Fibroblast of skin of right biceps (primary cell): ENCODE data around the gene MC1R.
"Not testable (repeated sequence)": the region's sequence is repeated elsewhere in the genome, so short reads cannot be mapped to it uniquely, and the experiment has no call there.

Experiments used
- DNase-seq: peaks from one replicate; pipeline ENCODE4 v3.0.0-alpha.2; 2013

Gene MC1R

DNA sequence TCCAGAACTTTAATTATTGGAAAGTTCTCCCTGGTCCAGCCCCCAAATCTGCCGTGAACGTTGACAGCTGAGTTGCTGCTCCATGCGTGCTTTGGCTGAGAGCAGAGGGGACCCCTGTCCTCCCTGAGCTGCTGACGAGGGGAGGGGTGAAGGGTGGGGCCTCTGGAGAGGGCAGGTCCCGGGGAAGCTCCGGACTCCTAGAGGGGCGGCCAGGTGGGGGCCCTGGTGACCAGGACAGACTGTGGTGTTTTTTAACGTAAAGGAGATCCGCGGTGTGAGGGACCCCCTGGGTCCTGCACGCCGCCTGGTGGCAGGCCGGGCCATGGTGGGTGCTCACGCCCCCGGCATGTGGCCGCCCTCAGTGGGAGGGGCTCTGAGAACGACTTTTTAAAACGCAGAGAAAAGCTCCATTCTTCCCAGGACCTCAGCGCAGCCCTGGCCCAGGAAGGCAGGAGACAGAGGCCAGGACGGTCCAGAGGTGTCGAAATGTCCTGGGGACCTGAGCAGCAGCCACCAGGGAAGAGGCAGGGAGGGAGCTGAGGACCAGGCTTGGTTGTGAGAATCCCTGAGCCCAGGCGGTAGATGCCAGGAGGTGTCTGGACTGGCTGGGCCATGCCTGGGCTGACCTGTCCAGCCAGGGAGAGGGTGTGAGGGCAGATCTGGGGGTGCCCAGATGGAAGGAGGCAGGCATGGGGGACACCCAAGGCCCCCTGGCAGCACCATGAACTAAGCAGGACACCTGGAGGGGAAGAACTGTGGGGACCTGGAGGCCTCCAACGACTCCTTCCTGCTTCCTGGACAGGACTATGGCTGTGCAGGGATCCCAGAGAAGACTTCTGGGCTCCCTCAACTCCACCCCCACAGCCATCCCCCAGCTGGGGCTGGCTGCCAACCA lies at the start of gene MC1R:
MC1R (plus strand) TSS at position 410 of the 895 bp plus-strand sequence; CDS start at position 807, 397 bp downstream.
- peak; percentile 63 for DNase-seq

DNA sequence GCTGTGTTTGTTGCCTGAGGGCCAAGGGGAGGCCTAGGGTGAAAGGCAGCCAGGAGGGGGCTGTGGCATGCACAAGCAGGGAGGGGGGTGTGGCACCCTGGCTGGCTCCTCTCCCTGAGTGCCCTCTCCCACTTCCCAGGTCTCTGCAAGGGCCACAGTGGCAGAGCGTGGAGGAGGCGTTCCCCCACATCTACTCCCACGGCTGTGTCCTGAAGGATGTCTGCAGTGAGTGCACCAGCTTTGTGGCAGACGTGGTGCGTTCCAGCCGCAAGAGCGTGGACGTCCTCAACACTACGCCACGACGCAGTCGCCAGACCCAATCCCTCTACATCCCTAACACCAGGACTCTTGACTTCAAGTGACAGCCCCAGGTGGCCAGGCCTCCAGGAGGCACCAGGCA lies 48.8 kb upstream of the MC1R start:
- no peak for DNase-seq

DNA sequence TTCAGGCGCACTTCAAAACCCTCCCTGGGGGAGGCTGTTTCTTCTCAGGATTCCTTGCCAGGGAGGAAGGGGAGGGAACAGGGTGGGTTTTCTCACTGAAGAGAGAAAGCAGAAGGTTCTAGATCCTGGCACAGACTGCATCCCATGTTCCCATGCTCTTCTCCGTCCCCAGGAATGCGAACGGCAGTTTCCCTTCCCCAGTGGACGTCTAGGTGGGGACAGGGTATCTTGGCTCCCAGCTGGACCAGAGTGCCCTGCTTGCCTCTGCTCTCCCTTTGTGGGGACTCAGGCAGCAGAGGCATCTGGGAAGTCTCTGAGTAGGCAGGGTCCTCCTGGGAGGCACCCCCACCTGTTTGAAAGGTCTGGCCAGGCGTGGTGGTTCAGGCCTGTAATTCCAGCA lies 48.2 kb upstream of the MC1R start:
- no peak for DNase-seq

DNA sequence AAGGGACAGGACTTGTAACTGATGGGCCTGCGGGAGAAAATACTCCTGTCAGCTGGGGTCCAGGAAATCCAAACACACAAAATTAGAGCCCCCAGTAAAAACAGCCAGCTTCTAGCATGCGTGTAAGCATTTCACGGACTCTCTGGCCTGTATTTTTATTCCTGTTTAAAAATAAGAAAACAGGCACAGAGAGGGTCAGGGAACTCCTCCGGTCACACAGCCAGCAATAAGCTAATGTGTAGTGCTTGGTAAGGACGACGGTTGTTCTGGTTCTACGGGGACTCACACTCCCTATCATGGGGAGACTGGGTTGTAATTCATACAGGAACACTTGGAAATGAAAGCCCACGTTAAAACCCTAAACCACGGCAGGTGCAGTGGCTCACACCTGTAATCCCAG lies 46.8 kb upstream of the MC1R start:
- DNase-seq = no peak

DNA sequence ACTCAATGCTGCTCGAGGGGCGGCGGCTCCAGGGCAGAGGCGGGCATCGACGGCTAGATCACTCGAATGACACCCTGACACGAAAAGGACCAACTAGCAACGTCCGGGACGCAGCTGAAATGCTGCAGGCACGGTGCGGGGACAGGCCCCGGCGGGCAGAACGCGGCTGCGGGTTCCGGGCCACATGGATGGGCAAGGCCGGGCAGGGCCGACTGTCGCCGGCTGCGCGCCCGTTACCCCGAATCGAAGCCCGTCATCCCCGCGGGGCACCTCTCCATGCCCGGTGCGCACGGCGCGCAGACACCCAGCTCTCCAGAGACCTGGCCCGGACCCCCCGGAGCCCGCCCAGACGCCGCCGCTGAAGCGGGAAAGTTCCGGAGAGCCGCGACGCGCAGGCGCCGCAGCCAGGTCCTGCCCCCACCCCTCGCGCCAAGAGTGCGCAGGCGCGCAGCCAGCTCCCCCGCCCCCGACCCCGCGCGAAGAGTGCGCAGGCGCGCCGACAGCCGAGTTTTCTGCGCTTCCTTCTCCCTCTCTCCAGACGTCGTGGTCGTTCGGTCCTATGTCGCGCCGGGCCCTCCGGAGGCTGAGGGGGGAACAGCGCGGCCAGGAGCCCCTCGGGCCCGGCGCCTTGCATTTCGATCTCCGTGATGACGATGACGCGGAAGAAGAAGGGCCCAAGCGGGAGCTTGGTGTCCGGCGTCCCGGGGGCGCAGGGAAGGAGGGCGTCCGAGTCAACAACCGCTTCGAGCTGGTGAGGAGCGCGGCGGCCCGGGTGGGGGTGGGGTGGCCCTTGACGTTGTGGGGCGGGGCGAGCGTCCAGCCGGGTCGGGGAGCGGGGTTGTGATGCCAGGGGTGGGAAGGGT lies 45.3 kb upstream of the MC1R start, which contains the start of gene TCF25:
TCF25 (plus strand) TSS at position 484 of the 863 bp plus-strand sequence; CDS start at position 560, 76 bp downstream.
- DNase-seq = peak; percentile 88

DNA sequence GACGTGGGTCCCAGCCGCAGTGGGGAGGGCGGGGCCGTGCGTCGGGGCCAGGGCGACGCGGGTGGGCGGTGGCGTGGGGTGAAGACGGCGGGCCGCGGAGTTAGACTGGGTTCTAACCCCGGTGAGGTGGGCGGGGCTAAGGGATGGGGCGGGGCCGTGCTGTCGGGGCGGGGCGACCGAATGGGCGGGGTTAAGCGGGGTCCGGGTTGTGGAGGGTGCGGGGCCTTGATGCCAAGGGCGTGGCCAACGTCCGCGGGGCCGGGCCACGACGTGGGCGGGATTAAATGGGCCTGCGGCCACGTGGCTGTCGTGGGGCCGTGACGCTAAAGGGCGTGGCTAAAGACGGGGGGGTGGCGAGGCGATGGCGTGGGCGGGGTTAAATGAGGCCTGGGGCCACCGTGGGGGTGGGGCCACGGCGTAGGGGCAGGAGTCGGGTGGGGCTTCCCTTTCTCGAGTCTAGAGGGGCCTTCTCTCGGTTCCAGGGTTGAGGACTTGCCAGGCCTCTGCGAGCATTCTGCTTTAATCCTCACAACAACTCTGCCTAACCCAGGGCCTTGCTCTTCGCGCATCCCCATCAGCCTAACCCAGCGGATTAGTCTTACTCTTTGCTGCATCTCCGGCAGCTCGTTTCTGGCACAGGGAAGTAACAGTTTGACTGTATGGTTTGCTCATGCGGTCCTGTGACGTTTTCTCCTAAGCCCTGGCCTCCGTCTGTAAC lies 44.5 kb upstream of the MC1R start:
- peak; percentile 95 for DNase-seq

DNA sequence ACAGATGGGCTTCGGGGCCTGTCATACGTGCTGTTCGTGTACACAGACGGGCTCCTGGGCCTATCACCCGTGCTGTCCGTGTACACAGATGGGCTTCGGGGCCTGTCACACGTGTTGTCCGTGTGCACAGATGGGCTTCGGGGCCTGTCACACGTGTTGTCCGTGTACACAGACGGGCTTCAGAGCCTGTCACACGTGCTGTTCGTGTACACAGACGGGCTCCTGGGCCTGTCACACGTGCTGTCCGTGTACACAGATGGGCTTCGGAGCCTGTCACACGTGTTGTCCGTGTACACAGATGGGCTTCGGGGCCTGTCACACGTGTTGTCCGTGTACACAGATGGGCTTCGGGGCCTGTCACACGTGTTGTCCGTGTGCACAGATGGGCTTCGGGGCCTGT lies 39.5 kb upstream of the MC1R start:
- DNase-seq = not testable (repeated sequence)

DNA sequence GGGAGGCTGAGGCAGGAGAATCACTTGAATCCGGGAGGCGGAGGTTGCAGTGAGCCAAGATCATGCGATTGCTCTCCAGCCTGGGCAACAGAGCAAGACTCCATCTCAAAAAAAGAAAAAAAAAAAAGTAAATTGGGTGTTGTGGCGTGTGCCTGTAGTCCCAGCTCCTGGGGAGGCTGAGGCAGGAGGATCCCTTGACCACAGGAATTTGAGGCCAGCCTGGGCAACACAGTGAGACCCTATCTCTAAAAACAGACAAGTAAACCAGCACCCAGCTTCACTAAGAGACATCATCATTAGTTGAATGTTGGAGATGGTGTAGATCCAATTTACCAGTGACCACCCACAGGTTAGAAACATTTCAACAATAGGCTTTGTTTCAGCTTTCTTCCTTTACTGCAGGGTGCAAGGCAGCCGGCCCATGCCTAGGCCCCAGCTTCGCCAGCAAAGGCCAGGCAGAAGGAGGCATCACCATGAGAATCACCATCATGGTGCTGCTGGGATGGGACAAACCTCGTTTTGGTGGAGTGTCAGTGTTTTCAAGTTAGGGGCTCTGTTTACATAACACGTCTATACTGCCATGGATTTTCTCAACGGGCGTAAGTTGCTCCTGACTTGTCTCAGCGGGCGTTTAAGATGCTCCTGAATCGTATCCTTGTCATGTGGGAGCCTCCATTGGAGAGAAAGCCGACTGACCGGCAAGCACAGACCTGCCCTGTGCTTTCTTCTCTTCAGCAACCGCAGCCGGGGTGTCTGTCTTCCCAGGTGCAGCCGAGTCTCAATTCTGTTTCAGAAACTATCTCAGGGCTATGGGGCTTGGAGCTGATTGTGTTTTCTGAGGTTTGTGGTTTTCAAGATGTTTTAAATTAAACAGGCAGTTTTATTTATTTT lies 37.9 kb upstream of the MC1R start:
- no peak for DNase-seq

DNA sequence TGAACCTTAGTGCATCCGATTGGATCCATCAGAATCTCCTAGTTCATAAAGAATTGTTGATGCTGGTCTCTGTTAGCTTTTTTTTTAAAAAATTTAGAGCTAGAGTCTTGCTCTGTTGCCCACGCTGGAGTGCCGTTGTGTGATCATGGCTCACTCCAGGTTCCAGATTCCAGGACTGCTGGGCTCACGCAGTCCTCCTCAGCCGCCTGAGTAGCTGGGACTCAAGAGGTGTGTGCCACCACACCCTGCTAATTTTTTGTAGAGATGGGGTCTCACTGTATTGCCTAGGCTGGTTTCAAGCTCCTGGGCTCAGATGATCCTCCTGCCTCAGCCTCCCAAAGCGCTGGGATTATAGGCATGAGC lies 37.3 kb upstream of the MC1R start:
- DNase-seq = no peak

DNA sequence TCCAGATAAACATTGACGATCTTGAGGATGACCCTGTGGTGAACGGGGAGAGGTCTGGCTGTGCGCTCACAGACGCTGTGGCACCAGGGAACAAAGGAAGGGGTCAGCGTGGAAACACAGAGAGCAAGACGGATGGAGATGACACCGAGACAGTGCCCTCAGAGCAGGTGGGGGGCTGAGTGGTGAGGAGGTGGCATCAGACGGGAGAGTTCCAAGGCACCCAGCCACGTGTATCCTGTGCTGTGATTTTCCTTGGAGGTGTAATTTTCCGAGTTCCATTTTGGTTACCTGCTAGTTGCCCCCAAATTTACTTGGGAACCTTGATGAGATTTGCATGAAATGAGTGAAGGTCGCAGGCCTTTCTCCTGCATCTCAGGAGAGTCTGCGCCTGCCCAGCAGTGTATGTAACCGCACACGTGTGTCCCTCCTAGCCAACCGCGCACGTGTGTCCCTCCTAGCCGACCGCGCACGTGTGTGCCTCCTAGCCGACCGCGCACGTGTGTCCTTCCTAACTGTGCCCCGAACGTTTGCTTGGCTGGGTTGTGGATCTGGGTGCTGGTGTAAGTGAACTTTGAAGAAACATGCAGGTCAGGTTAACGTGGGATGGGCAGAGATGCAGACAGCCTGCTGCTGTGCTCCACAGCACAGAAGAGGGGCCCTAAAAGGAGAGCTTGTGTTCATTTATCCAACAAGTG lies 35.2 kb upstream of the MC1R start:
- no peak for DNase-seq

DNA sequence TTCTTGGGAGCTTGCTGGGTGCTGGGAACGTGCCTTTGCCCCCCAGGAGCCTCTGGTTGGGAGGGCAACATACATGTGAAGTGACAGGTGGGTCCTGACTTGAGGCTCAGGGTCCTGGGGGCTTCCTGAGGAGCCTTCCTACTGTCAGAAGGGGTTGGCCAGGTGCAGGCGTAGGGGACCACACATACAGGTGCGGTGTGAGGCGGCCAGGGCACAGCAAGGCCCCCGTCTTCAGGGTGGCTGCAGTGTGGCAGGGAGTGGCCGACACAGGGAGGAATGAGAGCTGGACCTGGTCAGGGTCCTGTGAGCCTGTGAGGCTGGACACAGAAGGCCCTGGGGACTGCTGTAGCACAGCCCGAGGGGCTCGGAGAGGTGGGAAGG lies 34.6 kb upstream of the MC1R start:
- no peak for DNase-seq

DNA sequence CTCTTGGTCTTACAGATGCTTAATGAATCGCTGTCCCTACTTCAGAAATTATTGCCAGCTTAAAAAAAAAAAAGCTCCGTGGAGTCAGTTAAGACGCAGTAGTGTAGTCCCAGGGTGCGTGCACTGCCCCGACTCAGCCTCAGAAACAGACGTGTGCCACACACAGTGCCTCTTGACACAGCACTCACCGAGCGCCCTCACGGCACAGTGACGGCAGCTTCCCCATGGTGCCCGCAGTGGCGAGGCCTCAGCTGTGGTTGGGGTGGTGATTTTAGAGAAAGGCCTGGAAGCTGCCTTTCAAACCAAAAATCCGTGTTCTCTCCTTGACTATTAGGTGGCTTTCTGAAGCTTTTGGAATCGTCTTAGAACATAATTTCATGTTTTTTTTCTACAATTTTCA lies 31.4 kb upstream of the MC1R start:
- no peak for DNase-seq

DNA sequence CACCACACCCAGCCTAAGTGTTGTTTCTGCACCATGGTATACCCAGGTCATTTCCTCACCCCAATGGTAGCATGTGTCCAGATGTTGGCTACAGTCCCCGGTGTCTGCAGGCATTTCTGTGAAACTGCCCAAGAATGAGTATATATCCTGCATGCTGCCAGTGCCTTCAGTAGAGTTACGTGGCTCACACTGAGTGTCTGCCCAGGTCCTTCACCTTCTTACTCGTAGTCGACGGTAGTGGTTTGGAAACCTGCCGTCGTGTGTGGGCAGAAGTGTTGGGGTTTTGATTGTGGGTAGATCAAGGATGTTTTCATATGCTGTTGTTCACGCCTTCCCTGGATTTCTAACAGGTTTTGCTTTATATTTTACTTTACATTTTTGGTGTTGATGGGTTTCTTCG lies 28.5 kb upstream of the MC1R start:
- no peak for DNase-seq

DNA sequence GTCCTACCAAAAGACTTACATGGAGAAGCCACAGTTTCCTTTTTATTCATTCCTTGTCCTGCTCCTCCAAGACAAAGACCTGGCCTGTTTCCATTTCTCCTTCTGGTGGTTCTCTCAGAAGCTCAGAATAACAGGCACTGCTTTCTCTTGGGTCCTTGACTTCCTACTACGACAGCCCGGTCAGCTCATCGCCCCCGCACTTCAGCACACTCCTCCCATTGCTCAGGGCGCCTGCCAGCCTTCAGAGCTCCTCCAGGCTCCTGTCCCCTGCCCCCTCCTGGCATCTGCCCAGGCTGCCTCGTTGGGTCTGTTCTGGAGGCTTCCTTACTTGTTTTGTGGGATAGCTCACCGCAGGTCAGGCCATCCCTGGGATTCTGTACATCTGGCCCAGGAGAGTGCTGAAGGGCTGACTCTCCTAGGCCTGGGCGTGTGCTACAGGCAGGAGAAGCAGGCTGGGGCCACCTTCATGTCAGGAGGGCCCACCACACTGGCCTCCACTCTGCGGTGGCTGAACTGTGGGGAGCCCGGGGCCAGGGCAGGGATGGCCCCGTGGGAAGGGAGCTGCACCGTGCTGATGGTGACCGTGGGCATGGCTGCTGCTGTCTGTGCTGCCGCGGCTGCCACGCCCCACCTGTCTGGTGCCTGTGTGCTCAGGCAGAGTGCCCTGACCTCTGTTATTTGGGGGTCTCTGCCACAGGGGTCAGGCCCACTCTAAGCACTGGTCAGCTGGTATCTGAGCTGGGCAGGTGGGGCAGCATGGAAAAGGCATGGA lies 27.6 kb upstream of the MC1R start:
- DNase-seq = no peak

DNA sequence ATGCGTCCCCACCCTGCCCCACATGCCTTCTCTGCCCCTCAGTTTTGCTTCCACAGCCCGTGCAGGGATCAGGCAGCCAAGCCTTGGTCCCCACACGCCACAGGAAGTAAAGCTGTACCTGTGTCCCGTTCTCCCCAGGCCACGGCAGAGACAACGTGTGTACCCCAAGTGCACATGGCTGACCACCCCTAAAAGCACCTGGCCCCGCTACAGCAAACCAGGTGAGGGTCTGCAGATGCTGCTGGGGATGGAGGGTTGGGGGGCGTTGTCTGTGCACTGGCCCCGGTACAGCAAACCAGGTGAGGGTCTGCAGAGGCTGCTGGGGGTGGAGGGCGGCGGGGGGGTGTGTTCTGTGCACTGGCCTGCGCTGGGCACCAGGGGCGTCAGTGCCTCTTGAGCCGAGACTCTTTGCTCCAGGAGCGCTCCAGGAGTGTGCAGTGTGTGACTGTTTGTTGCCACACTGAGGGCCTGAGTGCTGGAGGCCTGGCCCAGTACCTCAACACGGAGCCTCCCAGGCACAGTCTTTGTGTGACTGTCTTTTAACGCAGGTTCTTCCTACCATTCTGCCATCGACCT lies 26.5 kb upstream of the MC1R start:
- DNase-seq = no peak

DNA sequence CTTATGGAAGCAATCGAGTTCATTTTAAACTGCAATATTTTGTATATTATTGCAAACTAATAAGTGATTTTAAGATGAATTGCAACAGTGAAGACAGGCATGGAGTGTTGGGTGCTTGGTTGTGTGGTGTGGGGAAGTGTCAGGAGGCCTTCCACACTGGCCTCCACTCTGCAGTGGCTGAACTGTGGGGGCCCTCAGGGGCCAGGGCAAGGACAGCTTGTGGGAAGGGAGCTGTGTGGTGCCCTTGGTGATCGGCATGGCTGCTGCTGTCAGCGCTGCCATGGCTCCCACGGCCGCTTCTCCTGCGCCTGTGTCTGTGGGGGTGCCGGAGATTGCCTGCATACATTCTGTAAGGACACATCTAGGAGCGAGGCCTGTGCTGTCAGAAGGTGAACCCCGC lies 26.0 kb upstream of the MC1R start:
- no peak for DNase-seq

DNA sequence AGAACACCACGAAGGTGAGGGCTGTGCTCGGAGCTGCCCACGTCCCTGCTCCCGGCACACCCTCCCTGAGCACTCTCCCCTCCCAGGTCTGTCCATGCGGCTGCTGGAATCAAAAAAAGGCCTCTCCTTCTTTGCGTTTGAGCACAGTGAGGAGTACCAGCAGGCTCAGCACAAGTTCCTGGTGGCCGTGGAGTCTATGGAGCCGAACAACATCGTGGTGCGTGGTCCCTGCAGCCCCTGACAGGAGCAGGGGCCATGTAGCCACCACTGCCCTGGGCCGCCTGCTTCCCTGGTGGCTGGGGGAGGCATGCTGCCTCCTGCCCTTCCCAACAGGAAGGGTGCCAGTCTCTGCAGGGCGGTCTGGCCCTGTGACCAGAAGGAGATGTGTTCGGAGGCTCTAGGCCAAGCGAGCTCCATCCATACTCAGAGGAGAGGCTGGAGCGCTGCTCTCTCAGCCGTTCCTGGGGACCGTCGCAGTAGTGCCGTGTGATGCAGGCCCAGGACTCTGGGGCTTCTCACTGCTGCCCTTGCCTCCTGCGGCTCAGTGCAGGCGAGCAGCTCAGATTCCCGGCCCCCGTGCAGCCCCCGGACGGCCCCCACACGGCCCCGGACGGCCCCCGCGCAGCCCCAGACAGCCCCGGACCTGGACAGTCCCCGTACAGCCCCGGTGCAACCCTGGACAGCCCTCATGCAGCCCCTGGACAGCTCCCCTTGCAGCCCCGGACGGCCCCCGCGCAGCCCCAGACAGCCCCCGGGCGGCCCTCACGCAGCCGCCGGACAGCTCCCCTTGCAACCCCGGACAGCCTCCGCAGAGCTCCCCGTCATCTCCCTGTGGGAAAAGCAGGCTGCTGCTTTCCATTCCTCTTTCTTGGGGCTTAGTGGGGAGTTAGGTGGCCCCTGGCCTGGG lies 24.8 kb upstream of the MC1R start:
- no peak for DNase-seq

DNA sequence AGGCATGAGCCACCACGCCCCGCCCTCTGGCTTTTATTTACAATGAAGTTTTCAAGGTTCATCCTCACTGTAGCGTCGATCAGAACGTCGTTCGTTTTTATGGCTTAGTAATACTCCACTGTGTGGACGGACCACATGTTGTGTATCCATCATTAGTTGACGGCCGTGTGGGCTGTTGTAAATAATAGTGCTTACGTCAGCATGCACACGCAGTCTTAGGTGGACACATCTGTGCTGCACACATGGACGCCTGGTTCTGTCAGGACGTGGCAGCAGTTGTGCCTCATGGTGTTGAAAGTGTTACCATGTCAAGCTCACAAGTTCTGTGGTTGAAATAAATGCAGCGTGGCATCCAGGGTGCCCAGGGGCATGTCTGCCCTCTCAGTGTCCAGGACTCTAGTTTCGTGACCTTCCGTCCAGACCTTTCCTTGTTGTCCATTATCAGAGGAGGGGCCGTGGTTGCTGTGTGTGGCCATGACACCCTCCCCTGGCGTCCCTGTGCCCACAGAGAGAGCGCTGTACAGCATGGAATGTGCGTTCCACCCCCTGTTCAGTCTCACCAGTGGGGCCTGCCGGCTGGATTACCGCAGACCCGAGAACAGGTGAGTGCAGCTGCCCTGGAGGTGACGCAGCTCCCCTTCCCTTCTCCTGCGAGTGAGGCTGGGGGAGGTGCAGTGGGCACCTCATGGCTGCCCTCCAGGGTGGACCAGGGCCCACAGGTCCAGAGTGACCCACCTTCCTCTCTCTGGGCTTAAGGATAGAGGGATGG lies 23.0 kb upstream of the MC1R start:
- DNase-seq = no peak
